HL-60 (cell line): ENCODE data around the gene CCDC54.

Source experiments
- DNase-seq, 2 experiments: peaks; one replicate each; pipeline ENCODE4 v3.0.0-alpha.2; 2010 to 2020; ENCODE audit warnings: low read depth in 1 of 2, low spot score in 1 of 2
- H3K27ac ChIP-seq: fragments of 250-450 bp; sonication (Bioruptor Pico); replicated peaks from 2 replicates; pipeline ENCODE4 v1.5.1; 2020; ENCODE audit warnings: mild to moderate bottlenecking, moderate library complexity
- H3K27me3 ChIP-seq: fragments of 250-450 bp; sonication (Bioruptor Pico); 2 replicates; pipeline ENCODE4 v1.5.1; 2021; ENCODE audit warnings: mild to moderate bottlenecking, moderate library complexity; ENCODE audit not compliant: insufficient read depth, poor library complexity, severe bottlenecking
- H3K4me3 ChIP-seq: replicated peaks from 2 replicates; pipeline ENCODE4 v1.5.1; 2011; ENCODE audit warnings: mild to moderate bottlenecking, control low read depth, low read length; ENCODE audit not compliant: insufficient read depth
- GABPA ChIP-seq: IDR thresholded peaks from 2 replicates; pipeline ENCODE4 v1.6.1; 2012; ENCODE audit warnings: low read depth
- POLR2AphosphoS5 ChIP-seq: IDR thresholded peaks from 2 replicates; pipeline ENCODE4 v1.6.1; 2012; ENCODE audit warnings: low read depth
- SPI1 ChIP-seq: IDR thresholded peaks from 2 replicates; pipeline ENCODE4 v1.6.1; 2012; ENCODE audit warnings: low read depth, mild to moderate bottlenecking, borderline replicate concordance
- TF ChIP-seq, protein P1 (sequence below): IDR thresholded peaks from 2 replicates; pipeline ENCODE4 v1.6.1; 2012; ENCODE audit warnings: low read depth; ENCODE audit not compliant: insufficient replicate concordance
- TF ChIP-seq, protein P2 (sequence below): IDR thresholded peaks from one replicate; pipeline ENCODE4 v1.5.1; 2011; ENCODE audit warnings: low read length, control low read depth, inconsistent platforms; ENCODE audit not compliant: insufficient read depth

The CCDC54 gene

GRCh38 chr3:107409365-107409764 is 32.1 kb downstream of the CCDC54 start:
- DNase-seq, result no peak
- Histone ChIP-seq H3K27ac (no peak overlapping the region), H3K4me3 (no peak overlapping the region), H3K27me3 (no peaks in the 10 kb centered on the region)
- TF ChIP-seq, protein P1, sequence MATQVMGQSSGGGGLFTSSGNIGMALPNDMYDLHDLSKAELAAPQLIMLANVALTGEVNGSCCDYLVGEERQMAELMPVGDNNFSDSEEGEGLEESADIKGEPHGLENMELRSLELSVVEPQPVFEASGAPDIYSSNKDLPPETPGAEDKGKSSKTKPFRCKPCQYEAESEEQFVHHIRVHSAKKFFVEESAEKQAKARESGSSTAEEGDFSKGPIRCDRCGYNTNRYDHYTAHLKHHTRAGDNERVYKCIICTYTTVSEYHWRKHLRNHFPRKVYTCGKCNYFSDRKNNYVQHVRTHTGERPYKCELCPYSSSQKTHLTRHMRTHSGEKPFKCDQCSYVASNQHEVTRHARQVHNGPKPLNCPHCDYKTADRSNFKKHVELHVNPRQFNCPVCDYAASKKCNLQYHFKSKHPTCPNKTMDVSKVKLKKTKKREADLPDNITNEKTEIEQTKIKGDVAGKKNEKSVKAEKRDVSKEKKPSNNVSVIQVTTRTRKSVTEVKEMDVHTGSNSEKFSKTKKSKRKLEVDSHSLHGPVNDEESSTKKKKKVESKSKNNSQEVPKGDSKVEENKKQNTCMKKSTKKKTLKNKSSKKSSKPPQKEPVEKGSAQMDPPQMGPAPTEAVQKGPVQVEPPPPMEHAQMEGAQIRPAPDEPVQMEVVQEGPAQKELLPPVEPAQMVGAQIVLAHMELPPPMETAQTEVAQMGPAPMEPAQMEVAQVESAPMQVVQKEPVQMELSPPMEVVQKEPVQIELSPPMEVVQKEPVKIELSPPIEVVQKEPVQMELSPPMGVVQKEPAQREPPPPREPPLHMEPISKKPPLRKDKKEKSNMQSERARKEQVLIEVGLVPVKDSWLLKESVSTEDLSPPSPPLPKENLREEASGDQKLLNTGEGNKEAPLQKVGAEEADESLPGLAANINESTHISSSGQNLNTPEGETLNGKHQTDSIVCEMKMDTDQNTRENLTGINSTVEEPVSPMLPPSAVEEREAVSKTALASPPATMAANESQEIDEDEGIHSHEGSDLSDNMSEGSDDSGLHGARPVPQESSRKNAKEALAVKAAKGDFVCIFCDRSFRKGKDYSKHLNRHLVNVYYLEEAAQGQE, result no peak
- TF ChIP-seq, protein P2, sequence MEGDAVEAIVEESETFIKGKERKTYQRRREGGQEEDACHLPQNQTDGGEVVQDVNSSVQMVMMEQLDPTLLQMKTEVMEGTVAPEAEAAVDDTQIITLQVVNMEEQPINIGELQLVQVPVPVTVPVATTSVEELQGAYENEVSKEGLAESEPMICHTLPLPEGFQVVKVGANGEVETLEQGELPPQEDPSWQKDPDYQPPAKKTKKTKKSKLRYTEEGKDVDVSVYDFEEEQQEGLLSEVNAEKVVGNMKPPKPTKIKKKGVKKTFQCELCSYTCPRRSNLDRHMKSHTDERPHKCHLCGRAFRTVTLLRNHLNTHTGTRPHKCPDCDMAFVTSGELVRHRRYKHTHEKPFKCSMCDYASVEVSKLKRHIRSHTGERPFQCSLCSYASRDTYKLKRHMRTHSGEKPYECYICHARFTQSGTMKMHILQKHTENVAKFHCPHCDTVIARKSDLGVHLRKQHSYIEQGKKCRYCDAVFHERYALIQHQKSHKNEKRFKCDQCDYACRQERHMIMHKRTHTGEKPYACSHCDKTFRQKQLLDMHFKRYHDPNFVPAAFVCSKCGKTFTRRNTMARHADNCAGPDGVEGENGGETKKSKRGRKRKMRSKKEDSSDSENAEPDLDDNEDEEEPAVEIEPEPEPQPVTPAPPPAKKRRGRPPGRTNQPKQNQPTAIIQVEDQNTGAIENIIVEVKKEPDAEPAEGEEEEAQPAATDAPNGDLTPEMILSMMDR, result no peak
- TF ChIP-seq SPI1 (no peak), GABPA (no peak), POLR2AphosphoS5 (no peak)

GRCh38 chr3:107410606-107411005 is 33.4 kb downstream of the CCDC54 start:
- no peak overlapping the region for H3K27ac ChIP-seq
- no peak for DNase-seq
- TF ChIP-seq, protein P1, result no peak
- TF ChIP-seq, protein P2, result no peak
- TF ChIP-seq GABPA (no peak), POLR2AphosphoS5 (no peak), SPI1 (no peak)
- H3K27me3 ChIP-seq, result no peaks in the 10 kb centered on the region
- H3K4me3 ChIP-seq, result no peak overlapping the region

GRCh38 chr3:107411056-107411455 is 33.8 kb downstream of the CCDC54 start:
- Histone ChIP-seq H3K27ac (no peak overlapping the region), H3K27me3 (no peaks in the 10 kb centered on the region), H3K4me3 (no peak overlapping the region)
- TF ChIP-seq POLR2AphosphoS5, result no peak
- TF ChIP-seq, protein P2, result no peak
- TF ChIP-seq GABPA, result no peak
- TF ChIP-seq SPI1, result no peak
- TF ChIP-seq, protein P1, result no peak
- DNase-seq, result no peak
